AG09309 (cell line): Measurements from ENCODE around the gene ARFGAP1.

ENCODE experiments used
- DNase-seq: peaks from one replicate; pipeline ENCODE4 v3.0.0-alpha.2; 2010; ENCODE audit warnings: low read depth
- H3K4me3 ChIP-seq: 2 replicates; pipeline ENCODE4 v1.5.1; 2011; ENCODE audit warnings: mild to moderate bottlenecking, low read depth, low read length, moderate library complexity; ENCODE audit not compliant: control insufficient read depth
- CTCF ChIP-seq: IDR thresholded peaks from 2 replicates; pipeline ENCODE4 v1.5.1; 2011; ENCODE audit warnings: mild to moderate bottlenecking, low read depth, low read length, inconsistent platforms; ENCODE audit not compliant: insufficient read depth, control insufficient read depth; ENCODE audit errors: missing control alignments

ARFGAP1 gene

GRCh38 chr20:63253438-63254231, 19.0 kb upstream of the ARFGAP1 start:
- H3K4me3 ChIP-seq = no peak overlapping the region
- DNase-seq = no peak

GRCh38 chr20:63254232-63254605, 18.4 kb upstream of the ARFGAP1 start, which contains the start of gene NKAIN4:
TSS of gene NKAIN4 (minus strand) at chr20:63254463. CDS start at chr20:63254450, 13 bp downstream.
- no peak within 1 kb of the TSS for H3K4me3 ChIP-seq
- no peak for TF ChIP-seq CTCF
- DNase-seq = no peak

More at GRCh38 chr20:63253438-63254231, 19.0 kb upstream of the ARFGAP1 start:
- TF ChIP-seq CTCF = no peak

GRCh38 chr20:63254606-63255384, 17.8 kb upstream of the ARFGAP1 start:
- no peak for DNase-seq
- no peak overlapping the region for H3K4me3 ChIP-seq
- TF ChIP-seq CTCF = no peak

- no peak overlapping the region for H3K4me3 ChIP-seq
- no peak for DNase-seq
- no peak for TF ChIP-seq CTCF
These were observed 16.5 kb upstream of the ARFGAP1 start for GRCh38 chr20:63255931-63256704.

GRCh38 chr20:63256954-63257353, 15.7 kb upstream of the ARFGAP1 start:
- DNase-seq = no peak
- H3K4me3 ChIP-seq = no peak overlapping the region
- no peak for TF ChIP-seq CTCF

GRCh38 chr20:63257629-63258028, 15.0 kb upstream of the ARFGAP1 start:
- DNase-seq = no peak
- H3K4me3 ChIP-seq = no peak overlapping the region
- no peak for TF ChIP-seq CTCF
